ENCODE measurements around the gene GPC6.
A peak's percentile ranks its signal among the peaks of the same experiment; 100 is the strongest.

Gene GPC6

DNA sequence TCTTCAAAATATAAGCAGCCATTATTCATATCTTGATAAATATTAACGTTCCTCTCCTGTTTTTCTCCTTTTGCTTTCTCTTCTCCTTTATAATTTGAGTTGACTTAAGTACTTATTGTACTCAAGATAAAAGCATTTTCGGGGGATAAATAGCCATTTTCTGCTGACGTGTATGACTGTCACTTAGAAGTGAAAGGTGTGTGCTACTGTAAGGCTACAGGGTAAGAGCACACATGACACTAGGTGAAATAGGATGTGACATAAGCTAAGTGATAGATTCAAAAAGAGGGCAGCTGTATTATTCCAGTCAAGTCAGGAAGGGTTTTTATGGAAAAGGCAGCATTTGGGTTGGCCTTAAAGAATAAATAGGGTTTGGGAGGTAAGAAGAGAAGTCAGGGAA lies 128.5 kb downstream of the GPC6 start:
- TF ChIP-seq CTCF (conservative IDR thresholded peaks at IDR 0.05), result no peak
- no peak overlapping the region for H3K27ac ChIP-seq

DNA sequence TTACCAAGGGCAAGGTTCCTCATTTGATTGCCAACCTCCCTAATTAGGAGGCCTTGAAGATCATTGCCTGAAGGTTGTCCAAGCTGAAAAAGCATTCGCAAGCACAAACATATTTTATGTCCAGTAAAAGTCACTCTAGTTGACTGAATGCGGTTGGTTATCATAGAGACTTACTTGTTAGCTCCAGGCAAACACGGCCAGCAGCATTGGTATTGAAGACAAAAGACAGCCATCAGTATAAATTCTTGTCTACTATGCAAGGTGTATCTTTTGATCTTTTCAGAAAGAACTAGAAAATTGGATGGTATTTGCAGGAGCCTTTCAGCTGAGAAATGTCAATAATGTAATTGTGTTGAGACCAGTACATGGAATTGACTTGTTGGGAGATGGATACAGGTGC lies 129.9 kb downstream of the GPC6 start:
- no peak overlapping the region for H3K27ac ChIP-seq
- no peak for TF ChIP-seq CTCF (conservative IDR thresholded peaks at IDR 0.05)

- no peak for TF ChIP-seq CTCF (conservative IDR thresholded peaks at IDR 0.05)
- no peak overlapping the region for H3K27ac ChIP-seq
Observed at GRCh38 chr13:93360021-93360420, 133.4 kb downstream of the GPC6 start.

GRCh38 chr13:93361703-93362102 lies 135.1 kb downstream of the GPC6 start:
- peak overlapping the region; percentile 38 for H3K27ac ChIP-seq
- TF ChIP-seq CTCF (conservative IDR thresholded peaks at IDR 0.05), result no peak

- no peak for TF ChIP-seq CTCF (conservative IDR thresholded peaks at IDR 0.05)
- no peak overlapping the region for H3K27ac ChIP-seq
Observed at GRCh38 chr13:93364166-93364565, 137.6 kb downstream of the GPC6 start.

- H3K27ac ChIP-seq, result no peak overlapping the region
- TF ChIP-seq CTCF (conservative IDR thresholded peaks at IDR 0.05), result no peak
Observed at GRCh38 chr13:93368296-93368695, 141.7 kb downstream of the GPC6 start.

- no peak for TF ChIP-seq CTCF (conservative IDR thresholded peaks at IDR 0.05)
- H3K27ac ChIP-seq, result no peak overlapping the region
Observed at GRCh38 chr13:93368718-93369117, 142.1 kb downstream of the GPC6 start.

GRCh38 chr13:93372856-93373255 lies 146.2 kb downstream of the GPC6 start:
- TF ChIP-seq CTCF (conservative IDR thresholded peaks at IDR 0.05), result no peak
- H3K27ac ChIP-seq, result no peak overlapping the region
